HG03097 (cell line): ENCODE results near the gene VWA5B1.
"Not testable (repeated sequence)": the region's sequence is repeated elsewhere in the genome, so short reads cannot be mapped to it uniquely, and the experiment has no call there.

Experiments used
- ATAC-seq: cut with Tn5 transposase; IDR thresholded peaks from one replicate; pipeline ENCODE4 v1.9.1; 2021; ENCODE audit not compliant: unreplicated experiment, low FRiP score

Gene VWA5B1

GRCh38 chr1:20280341-20280740, 10.3 kb upstream of the VWA5B1 start:
- ATAC-seq: no peak

DNA sequence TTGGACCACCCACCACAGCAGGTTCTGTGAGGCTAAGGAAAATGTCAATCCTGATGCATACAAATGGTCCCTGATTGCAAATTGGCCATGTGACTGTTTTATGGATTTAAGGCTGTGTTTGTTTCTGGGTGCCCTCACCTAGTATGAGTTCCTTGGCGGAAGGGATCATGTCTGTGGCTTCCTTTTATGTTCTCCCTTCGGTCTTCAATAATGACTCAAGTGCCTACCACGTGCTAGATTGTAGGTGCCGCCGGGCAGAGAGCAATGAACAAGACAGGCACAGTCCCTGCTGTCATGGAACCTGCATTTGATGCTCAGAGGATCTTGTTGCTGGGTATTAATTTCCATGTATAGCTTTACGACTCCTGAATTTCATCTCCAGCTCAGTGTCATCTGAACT, 9.8 kb upstream of the VWA5B1 start:
- ATAC-seq: no peak

GRCh38 chr1:20281801-20282200, 8.9 kb upstream of the VWA5B1 start:
- no peak for ATAC-seq

DNA sequence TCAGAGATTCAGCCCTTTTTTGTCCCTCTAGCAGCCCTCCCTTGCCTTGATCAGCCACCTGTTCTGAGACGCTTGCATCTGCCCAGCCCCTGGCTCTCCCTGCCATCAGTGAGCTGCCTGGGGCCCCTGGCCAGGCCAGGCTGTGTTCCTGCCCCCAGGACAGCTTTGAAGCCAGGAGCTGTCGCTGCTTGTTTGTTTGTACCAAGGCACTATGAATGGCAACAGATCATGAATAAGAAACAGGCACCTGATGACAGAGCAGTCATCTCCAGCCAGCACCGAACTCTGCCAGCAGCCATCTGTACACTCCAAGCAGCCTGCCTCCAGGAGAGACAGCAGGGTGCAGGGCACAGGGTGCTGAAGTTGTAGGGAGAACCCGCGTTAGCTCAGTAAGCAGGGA, 8.1 kb upstream of the VWA5B1 start:
- no peak for ATAC-seq

- no peak for ATAC-seq
These were observed 6.6 kb upstream of the VWA5B1 start for GRCh38 chr1:20284046-20284445.

DNA sequence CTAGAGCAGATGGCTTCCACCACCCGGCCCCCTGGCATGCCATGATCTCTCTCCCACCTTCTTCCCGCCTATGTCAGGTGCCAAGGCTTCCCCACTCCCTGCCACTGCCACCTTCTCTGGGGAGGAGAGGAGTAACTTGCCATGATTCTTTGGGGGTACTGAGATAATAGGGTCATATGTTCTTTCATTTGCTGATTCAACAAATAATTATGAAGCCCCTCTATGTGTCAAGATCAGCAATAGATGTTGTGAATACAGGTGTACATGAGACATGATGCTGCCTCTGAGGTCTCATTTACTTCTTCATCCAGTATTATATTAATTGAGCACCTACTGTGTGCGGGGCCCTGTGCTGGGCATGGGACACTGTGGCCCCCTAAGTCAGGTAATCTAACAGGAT, 6.0 kb upstream of the VWA5B1 start:
- ATAC-seq: no peak

GRCh38 chr1:20285510-20285909, 5.2 kb upstream of the VWA5B1 start:
- ATAC-seq: no peak

DNA sequence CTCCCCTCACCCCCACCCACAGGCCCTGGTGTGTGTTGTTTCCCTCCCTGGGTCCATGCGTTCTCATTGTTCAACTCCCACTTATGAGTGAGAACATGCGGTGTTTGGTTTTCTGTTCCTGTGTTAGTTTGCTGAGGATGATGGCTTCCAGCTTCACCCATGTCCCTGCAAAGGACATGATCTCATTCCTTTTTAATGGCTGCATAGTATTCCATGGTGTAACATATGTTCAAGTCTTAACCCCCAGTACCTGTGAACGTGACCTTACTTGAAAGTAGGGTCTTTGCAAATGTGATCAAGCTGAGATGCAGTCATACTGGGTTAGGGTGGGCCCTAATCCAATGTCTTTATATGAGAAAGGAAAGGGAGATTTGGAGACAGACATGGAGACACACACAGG, 3.0 kb upstream of the VWA5B1 start:
- ATAC-seq: not testable (repeated sequence)

DNA sequence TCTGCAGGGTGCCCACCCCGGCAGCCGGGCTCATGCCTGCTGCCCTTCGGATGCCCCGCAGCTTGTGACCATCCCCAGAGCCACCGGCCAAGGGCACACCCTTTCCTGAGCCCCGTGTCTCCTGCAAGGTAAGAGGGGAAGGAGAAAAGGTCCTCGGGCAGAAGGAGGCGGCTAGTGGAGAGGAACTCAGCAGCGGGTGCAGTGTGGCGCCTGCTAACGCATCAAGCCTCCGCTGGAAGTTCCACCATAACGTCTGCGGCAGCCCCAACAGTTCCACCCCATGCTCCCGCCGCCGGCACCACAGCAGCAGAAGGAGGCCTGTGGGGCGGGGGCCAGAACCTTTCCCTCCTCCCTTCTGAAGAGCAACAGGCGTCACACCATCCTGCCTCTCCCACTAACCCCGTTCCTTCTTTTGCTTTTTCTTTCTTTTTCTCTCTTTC, 990 bp downstream of the VWA5B1 start:
- no peak for ATAC-seq

DNA sequence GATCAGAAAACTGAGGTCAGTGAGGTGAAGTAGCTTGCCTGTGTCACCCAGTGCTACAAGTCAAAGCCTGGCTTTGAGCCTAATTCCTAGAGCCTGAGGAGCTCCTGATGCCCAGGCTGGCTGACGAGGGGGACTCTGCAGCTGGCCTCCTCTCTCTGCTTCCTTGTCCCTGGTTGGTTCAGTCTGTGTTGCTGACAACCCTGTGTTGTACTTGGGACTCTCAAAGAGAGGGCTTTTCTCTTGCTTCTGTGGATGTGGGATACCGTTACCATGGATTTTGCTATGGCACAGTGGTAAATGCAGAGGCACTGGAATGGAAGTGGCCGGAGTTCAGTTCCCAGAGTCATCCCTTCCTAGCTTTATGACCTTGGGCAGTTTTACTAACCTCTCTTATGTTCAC, 8.0 kb downstream of the VWA5B1 start:
- ATAC-seq: no peak

DNA sequence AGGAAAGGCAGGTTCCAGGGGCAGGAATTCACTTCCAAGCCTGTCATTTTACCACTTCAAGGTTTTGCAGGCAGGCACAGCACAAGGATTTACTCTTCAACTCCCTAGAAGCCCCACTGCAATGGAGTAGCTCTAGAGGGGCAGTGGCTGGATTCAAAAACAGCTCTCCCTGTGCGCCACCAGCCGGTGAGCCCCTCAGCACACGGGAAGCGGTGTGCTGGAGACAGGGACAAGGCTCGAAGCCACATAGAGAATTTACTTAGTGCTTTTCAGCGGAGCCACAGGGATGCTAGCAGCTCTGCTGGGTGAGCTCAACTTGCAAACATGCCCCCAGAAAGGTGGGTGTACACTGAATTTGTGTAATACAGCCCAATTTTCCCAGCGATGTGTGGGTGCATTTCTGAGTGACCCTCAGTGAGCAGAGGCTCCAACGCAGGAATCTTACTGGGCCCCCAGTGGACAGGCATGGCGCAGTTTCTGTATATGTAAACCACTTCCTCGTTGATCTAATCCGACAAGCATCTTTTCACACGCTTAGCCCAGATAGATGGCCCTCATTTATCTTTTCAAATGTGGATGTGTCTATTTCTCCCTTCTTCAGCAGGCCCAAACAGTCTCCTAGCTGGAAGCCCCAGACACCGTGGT, 10.9 kb downstream of the VWA5B1 start:
- no peak for ATAC-seq

DNA sequence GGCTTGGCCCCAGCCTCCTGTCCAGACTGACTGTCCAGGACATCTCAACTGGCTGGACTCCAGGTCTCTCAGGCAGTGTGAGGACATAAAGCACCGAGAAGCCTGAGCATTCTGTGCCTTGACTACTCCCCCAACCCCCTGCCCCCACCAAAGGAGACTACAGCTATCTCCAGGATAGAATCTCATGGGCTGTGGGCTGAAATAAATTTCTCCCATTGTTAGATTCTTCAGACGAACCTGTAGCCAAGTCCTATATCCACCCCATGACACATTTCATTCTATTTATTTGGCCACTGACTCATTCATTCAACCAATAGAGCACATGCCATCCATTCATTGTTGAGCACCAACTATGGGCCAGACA, 11.4 kb downstream of the VWA5B1 start:
- no peak for ATAC-seq

DNA sequence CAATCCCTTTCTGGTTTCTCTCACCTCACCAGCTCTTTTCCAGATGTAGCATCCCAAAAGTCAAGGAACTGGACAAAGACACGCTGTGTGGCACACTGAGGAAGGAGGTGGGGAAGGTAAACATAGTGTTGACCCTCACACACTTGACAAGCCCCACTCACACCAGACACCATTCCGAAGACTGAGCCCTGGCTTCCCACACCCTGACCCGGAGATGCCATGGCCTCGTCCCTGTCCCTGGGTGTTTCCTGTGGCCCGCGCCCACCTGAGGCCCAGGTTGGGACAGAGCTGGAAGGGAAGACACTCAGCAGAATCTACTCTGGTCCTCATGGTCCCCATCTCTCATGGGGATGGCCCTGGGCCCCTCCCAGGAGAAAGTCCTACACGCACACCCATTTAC, 16.4 kb downstream of the VWA5B1 start:
- ATAC-seq: no peak

DNA sequence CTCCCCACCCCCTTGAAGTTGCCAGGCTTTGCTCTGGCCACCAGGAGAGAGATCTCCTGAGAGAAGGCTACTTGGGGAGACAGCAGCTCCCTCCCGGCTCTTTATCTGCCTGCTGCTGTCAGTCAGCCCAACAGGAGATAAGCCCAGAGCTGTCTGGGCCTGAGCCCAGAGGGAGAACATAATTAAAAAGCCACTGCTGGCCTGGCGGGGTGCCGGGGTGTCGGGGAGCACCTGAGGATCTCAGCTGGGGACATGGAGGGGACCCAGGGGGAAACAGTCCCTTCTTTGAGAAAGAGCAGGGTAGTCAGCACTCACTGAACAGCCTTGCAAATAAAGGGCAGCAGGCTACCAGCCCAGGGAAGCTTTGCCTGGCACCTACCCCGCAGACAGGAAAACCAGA, 17.9 kb downstream of the VWA5B1 start:
- ATAC-seq: no peak

- no peak for ATAC-seq
These were observed 20.6 kb downstream of the VWA5B1 start for GRCh38 chr1:20311289-20311688.

DNA sequence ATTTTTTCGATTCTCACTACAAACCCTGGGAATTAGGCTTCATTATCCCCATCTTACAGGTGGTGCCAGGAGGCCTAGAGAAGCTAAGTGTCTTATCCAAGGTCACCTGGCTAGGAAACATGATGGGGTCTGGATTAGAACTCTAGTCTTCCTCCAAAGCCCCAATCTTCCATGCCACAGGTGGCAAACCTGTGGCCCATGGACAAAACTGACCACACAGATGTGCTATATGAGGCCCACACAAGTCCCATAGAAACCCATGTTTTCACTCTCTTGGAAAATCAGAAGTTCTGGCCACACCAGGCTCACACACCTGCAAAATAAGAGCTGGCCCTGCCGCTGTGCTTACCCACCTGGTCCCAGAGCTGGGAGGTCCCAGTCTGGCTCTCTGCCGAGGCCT, 21.6 kb downstream of the VWA5B1 start:
- no peak for ATAC-seq

DNA sequence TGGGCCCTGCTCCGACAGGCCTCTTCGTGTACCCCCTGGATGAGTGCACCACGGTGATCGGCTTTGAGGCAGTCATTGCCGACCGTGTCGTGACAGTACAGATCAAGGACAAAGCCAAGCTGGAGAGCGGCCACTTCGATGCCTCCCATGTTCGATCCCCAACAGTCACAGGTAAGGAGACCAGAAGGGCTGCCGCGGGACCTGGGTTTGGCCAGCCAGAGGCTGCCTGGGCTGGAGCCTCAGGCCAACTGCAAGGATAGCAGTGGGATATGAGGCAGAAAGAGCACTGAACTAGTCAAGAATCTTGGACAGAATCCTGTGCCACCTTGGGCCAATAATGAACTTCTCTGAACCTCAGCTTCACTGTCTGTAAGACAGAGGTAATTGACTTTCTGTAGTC, 22.1 kb downstream of the VWA5B1 start:
- ATAC-seq: no peak

DNA sequence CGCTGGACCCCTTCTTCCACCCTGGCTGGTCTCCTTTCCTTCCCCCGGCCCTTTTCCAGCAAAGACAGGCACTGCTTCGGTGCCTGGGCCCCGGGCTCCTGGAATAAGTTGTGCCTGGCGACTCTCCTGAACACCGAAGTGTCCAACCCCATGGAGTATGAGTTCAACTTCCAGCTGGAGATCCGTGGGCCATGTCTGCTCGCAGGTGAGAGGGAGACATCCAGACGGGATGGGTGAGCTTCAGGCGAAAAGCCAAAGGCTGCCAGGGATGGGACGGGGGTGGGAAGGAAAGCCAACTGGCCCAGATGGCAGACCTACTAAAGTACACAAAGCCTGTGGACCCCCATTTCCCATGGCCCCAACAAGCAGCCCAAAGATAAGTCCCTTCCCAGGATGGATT, 26.8 kb downstream of the VWA5B1 start:
- no peak for ATAC-seq

GRCh38 chr1:20318521-20318920, 27.8 kb downstream of the VWA5B1 start:
- ATAC-seq: no peak

DNA sequence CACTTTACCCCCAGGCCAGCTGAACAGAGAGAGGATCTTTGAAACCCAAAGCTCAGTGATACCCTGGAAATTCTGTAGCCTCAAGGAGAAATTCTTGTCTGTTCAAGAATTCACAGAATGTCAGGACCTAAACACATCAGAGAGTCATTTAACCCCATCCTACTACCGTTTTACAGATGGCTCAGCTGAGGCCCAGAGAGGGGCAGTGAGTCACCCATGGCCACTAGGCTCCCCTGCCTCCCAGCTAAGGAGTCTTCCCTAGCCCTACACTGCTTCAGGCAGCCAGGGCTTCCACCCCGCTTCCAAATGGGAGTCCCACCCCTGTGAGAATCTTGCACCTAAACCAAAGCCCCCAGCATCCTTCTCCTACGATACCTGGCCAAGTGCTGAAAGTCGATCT, 28.3 kb downstream of the VWA5B1 start:
- ATAC-seq: no peak

DNA sequence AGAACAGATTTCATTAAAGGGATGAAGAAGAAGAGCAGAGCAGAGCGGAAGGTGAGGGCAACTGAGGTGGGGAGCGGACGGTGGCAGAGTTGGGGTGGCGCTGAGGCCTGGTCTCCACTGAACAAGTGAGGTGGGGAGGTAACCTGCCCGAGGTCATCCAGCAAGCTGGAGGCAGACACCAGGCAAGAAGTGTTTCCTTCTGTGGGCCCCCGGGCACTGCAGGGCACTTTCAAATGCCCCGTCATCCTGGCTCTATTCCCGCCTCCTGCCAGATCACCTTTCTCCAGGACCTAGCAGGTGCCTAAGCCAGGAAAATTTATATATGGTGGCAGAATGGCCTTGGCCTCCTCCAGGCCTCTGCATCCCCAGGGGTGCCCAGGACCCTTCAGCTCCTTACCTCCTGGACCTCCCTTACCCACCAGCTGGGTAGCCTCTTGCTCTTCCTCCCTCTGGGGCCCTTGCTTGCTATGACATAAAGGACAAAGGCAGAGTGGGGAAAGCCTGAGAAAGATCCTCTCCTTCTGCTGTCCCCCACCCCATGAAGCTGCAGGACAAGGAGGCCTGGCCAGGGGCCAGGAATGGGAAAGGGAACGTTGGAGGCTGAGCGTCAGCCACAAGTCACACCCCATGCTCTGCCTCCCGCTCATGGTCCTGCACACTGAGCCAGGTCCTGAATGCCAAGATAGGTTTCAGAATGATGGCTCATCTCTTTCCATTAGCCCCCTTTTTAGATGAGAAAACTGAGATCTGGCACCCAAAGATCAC, 29.0 kb downstream of the VWA5B1 start:
- no peak for ATAC-seq

- ATAC-seq: no peak
These were observed 30.0 kb downstream of the VWA5B1 start for GRCh38 chr1:20320704-20321103.
